ENCODE results near the gene SCYL1.

SCYL1 gene

DNA sequence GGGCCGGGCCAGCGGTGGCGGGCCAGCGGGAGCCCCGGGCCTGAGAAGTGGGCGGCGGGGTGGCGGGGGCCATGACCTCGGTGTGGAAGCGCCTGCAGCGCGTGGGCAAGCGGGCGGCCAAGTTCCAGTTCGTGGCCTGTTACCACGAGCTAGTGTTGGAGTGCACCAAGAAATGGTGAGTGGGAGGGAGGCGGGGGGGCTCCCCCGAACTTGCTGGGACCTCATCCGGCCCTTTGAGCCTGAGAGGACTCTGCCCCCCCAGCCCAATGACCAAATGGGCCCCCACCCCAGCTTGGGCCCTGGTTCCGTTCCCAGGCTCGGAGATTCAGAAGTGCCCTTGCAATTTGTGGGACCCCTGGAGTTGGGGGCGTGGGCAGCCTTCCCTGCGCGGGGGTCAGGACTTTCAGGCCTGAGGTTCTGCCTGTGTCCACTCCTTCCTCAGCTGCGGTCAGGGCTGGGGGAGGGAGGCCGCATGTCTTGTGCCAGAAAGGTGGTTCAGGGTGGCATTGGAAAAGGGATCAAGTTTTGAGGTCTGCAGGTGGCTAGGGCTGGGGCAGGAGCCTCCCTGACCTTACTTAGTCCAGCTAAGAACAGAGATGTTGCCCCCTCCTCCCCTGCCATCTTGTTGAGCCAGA is 51.5 kb downstream of the SCYL1 start:
- peak; percentile 61 for DNase-seq (ENCODE audit: low spot score)
- TF ChIP-seq, protein P1, sequence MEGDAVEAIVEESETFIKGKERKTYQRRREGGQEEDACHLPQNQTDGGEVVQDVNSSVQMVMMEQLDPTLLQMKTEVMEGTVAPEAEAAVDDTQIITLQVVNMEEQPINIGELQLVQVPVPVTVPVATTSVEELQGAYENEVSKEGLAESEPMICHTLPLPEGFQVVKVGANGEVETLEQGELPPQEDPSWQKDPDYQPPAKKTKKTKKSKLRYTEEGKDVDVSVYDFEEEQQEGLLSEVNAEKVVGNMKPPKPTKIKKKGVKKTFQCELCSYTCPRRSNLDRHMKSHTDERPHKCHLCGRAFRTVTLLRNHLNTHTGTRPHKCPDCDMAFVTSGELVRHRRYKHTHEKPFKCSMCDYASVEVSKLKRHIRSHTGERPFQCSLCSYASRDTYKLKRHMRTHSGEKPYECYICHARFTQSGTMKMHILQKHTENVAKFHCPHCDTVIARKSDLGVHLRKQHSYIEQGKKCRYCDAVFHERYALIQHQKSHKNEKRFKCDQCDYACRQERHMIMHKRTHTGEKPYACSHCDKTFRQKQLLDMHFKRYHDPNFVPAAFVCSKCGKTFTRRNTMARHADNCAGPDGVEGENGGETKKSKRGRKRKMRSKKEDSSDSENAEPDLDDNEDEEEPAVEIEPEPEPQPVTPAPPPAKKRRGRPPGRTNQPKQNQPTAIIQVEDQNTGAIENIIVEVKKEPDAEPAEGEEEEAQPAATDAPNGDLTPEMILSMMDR (IDR thresholded peaks at IDR 0.05; ENCODE audit: extremely low read depth, missing control alignments) = no peak

DNA sequence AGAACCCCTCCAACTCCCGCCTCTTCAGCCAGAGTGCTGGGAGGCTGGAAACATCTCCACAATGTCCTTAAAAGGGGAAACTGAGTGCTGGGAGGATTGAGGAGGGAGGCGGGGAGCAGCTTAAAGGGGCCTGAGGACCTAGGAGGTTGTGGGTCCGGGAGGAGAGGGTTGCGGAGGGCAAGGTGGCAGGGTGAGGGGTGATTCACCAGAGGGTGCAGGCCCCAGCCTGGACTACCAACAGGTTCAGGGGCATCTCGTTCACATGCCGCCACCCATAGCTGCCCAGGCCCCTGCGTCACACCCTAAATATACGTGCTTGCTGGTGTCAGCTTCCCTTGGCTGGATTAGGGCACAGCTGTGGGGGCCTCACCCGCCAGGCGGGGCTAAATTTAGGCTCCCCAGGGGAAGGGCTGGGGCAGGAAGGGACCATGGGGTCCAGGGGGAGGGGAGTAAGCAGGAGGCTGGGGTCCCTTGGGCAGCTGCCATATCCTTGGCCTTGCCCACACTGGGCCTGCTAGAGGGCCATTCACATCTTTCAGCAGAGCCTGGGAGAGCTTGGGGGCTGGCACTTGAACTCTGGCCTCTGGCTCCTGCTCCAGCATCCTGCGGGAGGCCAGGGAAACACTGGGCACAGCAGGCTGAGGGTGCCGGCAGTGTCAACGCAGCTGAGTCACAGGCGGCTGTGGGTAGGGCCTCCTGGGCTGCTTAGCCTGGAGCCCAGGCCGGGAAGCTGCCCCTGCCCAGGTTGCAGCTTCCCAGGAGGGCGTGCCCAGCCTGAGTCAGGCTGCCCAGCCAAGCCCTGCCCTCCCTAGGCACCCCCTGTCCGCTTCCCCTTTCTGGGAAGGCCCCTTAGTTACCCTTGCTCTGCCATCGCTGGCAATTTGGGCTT is 52.2 kb downstream of the SCYL1 start:
- no peak for DNase-seq (ENCODE audit: low spot score)
- TF ChIP-seq, protein P1 (IDR thresholded peaks at IDR 0.05; ENCODE audit: extremely low read depth, missing control alignments) = no peak

DNA sequence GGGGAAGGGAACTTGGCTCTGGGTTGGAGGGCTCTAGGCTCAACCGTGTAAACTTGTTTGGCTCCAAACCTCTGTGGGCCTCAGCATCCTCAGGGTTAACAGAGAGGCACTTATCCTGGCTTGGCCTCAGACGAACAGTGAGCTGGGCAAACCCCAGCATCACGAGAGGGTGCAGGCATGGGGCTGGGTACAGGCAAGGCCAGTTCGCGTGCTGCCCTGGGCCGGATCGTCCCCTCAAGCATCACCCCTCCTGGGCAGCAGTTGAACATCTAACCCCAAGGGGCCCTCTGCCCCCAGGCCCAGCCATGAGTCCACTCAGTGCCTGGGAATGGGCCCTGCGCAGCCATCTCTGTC is 52.9 kb downstream of the SCYL1 start:
- DNase-seq (ENCODE audit: low spot score) = no peak
- TF ChIP-seq, protein P1 (IDR thresholded peaks at IDR 0.05; ENCODE audit: extremely low read depth, missing control alignments) = no peak

DNA sequence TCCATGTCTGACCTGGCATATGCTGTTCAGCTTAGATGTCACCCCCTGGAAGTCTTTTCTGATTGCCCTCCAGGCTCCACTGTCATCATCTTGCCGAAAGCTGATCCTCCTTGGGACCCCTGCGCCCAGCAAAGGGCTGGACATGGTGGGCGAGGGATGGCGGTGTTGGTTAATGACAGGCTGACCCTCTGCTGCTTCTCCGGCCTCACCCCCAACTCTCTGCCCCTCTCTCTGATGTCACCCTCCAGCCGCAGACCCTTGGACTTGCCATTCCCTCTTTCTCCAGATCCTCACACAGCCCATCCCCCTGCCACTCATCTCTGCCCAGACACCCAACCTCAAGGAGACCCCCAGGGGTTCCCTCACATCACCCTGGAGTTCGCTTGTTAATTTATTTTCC is 53.3 kb downstream of the SCYL1 start:
- TF ChIP-seq, protein P1 (IDR thresholded peaks at IDR 0.05; ENCODE audit: extremely low read depth, missing control alignments) = no peak
- no peak for DNase-seq (ENCODE audit: low spot score)

DNA sequence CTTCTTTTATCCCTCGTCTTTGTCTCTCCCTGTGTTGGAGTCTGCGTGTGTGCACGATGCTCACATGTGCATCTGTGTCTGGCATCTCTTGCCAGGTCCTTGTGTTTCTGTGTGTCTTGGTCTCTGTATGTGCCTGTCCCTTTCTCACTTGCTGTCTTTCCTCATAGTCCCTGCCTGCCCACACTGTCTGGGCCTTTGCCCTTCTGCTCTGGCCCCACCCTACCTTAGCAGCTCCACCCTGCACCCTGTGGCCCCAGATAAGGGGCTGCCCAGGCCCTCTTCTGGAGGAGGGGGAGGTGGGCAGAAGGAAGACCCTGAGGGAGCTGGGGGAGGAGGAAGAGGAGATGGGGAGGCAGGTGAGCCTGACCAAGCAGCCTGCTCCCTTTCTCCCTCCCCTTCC is 53.8 kb downstream of the SCYL1 start:
- no peak for DNase-seq (ENCODE audit: low spot score)
- TF ChIP-seq, protein P1 (IDR thresholded peaks at IDR 0.05; ENCODE audit: extremely low read depth, missing control alignments) = no peak

DNA sequence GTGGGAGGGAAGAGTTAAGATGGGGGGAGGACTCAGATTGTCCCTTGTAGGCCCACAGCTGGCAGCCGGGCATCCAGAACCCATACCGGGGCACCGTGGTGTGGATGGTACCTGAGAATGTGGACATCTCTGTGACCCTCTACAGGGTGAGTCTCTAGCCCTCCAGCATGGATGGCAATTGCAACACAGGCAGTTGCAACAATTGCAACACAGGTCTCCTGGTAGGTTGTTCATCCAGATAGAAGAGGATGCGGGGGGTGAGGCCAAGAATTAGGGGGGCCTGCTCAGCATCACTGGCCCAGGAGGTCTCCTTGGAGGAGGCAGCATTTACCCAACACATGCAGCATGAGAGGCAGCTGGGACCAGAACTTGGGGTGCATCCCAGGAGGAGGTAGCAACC is 54.4 kb downstream of the SCYL1 start:
- DNase-seq (ENCODE audit: low spot score) = no peak
- TF ChIP-seq, protein P1 (IDR thresholded peaks at IDR 0.05; ENCODE audit: extremely low read depth, missing control alignments) = no peak

DNA sequence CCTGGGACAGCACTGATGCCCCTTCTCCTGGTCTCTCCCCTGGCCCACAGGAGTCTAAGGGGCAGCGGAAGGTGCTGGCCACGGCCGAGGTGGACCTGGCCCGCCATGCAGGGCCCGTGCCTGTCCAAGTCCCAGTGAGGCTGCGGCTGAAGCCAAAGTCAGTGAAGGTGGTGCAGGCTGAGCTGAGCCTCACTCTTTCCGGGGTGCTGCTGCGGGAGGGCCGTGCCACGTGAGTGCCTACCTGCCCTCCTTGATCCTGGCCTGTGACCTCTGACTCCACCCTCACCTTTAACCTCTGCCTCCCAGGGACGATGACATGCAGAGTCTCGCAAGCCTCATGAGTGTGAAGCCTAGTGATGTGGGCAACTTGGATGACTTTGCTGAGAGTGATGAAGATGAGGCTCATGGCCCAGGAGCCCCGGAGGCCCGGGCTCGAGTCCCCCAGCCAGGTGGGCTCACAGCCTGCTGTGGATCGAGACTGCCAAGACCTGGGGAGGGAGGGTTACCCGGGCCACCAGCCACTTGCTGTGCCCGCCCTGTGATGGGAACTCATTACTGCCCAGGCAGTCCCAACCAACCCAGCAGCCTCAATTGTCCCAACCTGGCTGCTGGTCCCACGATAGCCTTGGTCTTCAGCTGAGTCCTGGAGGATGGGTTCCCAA is 55.3 kb downstream of the SCYL1 start:
- DNase-seq (ENCODE audit: low spot score) = no peak
- TF ChIP-seq, protein P1 (IDR thresholded peaks at IDR 0.05; ENCODE audit: extremely low read depth, missing control alignments) = no peak

Measured in GM20000 (cell line).